H4 (cell line): ENCODE results near the gene DGCR6L. TPM values are rescaled to one million over a fixed set of nuclear protein-coding genes. Genes with fewer than 3 reads are reported as not detected.
"Not testable (repeated sequence)": the region's sequence is repeated elsewhere in the genome, so short reads cannot be mapped to it uniquely, and the experiment has no call there.

Experiments used
- DNase-seq: peaks from one replicate; pipeline ENCODE4 v3.0.0-alpha.2; 2015; ENCODE audit warnings: low spot score
- total RNA-seq: library from RNA; depleted of rRNA; stranded (reverse); fragments of >200 nt; shearing (Covaris generic); gene quantifications from 2 replicates; pipeline ENCODE4 v1.2.3, GENCODE V29; 2014

The DGCR6L gene
- total RNA-seq, 1 experiment from 2014 or later, result 36.8 TPM

- not testable (repeated sequence) for DNase-seq
These were observed 6.1 kb upstream of the DGCR6L start for GRCh38 chr22:20325996-20326395.

GRCh38 chr22:20324139-20324516, 4.3 kb upstream of the DGCR6L start:
- DNase-seq, result no peak

GRCh38 chr22:20321552-20322211, 1.8 kb upstream of the DGCR6L start:
- peak; percentile 0 for DNase-seq

GRCh38 chr22:20320659-20321551, 1.0 kb upstream of the DGCR6L start:
- peak; percentile 1 for DNase-seq

GRCh38 chr22:20319041-20319744, 667 bp downstream of the DGCR6L start:
- peak; percentile 1 for DNase-seq

- DNase-seq, result not testable (repeated sequence)
These were observed 1.7 kb downstream of the DGCR6L start for GRCh38 chr22:20318043-20318688.

GRCh38 chr22:20317402-20318042, 2.3 kb downstream of the DGCR6L start:
- DNase-seq, result not testable (repeated sequence)

GRCh38 chr22:20316844-20317401, 2.9 kb downstream of the DGCR6L start:
- DNase-seq, result no peak

- no peak for DNase-seq
These were observed 3.5 kb downstream of the DGCR6L start for GRCh38 chr22:20316217-20316843.

- DNase-seq, result no peak
These were observed 4.3 kb downstream of the DGCR6L start for GRCh38 chr22:20315337-20316216.

- DNase-seq, result not testable (repeated sequence)
These were observed 5.0 kb downstream of the DGCR6L start for GRCh38 chr22:20314741-20315336.

- DNase-seq, result not testable (repeated sequence)
These were observed 5.7 kb downstream of the DGCR6L start for GRCh38 chr22:20314206-20314605.

- DNase-seq, result not testable (repeated sequence)
These were observed 6.4 kb downstream of the DGCR6L start for GRCh38 chr22:20313306-20314077.

GRCh38 chr22:20312396-20313191, 7.3 kb downstream of the DGCR6L start:
- no peak for DNase-seq

- DNase-seq, result not testable (repeated sequence)
These were observed 8.4 kb downstream of the DGCR6L start for GRCh38 chr22:20311249-20312062.

- not testable (repeated sequence) for DNase-seq
These were observed 9.1 kb downstream of the DGCR6L start for GRCh38 chr22:20310773-20311172.
